SK-N-MC (cell line): Measurements from ENCODE around the gene ANTXR1.

Experiments used
- EZH2 ChIP-seq: fragments of 200-600 bp; sonication (generic); IDR thresholded peaks from one replicate; pipeline ENCODE4 v1.6.1; 2017; ENCODE audit warnings: antibody characterized with exemption
- FOXP2 ChIP-seq: optimal IDR thresholded peaks from 2 replicates; pipeline ENCODE3; 2011; ENCODE audit warnings: mild to moderate bottlenecking, moderate library complexity; ENCODE audit not compliant: insufficient read depth; ENCODE audit errors: extremely low read length, control extremely low read depth

DNA sequence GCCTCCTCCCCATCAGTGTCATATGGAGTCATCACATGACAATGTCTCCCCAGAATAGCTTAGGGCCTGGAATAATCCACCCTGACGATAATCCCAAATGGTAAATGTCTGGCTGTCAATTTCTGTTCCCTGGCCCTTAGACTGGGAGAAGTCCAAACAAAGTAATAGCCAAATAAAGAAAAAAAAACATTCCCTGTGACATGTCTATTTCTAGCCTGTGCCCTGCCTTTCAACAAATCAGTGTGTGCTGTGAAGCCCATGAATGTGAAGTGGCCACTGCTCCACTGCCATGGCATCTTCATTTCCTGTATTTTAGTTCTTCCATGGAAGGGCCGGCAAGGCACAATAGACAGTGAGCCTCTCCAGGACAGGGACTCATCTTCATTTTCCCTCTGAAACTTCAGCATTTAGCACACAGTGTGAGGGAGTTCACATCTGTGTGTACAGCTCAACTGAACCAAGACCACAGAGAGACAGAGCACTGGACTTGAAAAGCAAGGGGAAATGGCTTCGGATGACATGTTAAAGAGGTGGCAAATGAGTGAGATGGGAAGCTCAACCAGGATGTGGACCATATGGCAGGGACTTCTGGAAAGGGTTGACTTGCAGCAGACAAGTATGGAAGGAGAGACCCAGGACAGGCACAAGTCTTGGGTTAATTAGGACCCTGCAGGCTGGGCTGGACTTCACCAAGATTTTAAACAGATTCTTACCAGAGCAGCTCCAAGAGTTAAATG, 140.0 kb downstream of the ANTXR1 start:
- TF ChIP-seq FOXP2 (no peak), EZH2 (no peak)
